ENCODE data around the gene TRIM72. TPM values are rescaled to one million over a fixed set of nuclear protein-coding genes. Genes with fewer than 3 reads are reported as not detected.
A peak's percentile ranks its signal among the peaks of the same experiment; 100 is the strongest.
"Not testable (repeated sequence)": the region's sequence is repeated elsewhere in the genome, so short reads cannot be mapped to it uniquely, and the experiment has no call there.

The TRIM72 gene
- total RNA-seq, 1 experiment from 2014 or later: 0.16 TPM

DNA sequence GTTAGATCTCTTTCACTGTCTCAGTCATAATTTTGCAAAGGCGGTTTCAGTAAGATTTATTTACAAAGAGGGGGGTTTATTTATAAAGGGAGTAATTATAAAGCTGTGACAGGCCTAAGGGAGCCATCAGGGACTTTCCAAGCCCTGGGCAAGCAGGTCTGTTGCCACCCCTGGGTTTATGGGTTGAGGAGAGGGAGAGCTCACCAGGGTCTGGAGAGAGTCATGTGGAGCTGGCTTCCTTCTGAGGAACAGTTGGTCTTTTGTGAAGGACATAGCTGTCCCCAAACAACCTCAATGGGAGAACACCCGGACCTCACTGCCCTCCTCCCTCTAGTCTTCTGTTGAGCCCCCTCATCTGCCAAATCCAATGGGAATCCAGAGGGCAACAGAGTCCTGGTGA is 55.6 kb downstream of the TRIM72 start:
- peak; percentile 78 for DNase-seq (ENCODE audit: low read depth, low spot score)
- in situ Hi-C loops (cut with HindIII; ENCODE audit: low pct_unique_long_range_greater_than_20kb, low sequenced_read_pairs): no loop called here

DNA sequence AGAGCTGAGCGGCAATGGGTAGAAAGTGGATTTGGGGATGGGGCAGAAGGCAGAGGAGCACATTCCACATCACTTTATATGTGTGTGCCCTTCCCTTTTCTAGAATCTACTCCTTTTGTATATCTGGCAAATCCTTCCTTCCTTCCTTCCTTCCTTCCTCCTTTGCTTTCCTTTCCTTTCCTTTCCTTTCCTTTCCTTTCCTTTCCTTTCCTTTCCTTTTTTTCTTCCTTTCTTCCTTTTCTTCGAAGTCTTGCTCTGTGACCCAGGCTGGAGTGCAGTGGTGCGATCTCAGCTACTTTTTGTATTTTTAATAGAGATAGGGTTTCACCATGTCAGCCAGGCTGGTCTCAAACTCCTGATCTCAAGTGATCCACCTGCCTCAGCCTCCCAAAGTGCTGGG is 56.1 kb downstream of the TRIM72 start:
- in situ Hi-C loops (cut with HindIII; ENCODE audit: low pct_unique_long_range_greater_than_20kb, low sequenced_read_pairs); DNase-seq (ENCODE audit: low read depth, low spot score): not testable (repeated sequence)

DNA sequence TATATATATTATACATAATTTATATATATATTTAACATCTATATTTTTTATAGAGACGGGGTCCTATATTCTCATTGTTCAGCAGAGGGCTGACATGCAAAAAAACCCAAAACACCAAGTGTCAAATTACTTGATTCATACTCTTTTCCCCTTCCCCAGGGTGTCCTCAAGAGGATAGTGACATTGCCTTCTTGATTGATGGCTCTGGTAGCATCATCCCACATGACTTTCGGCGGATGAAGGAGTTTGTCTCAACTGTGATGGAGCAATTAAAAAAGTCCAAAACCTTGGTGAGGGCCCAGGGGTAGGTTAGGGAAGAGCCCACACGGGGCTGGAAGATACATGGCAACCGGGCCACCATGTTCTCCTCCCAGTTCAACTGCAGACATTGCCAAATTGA is 56.9 kb downstream of the TRIM72 start:
- no peak for DNase-seq (ENCODE audit: low read depth, low spot score)
- in situ Hi-C loops (cut with HindIII; ENCODE audit: low pct_unique_long_range_greater_than_20kb, low sequenced_read_pairs): no loop called here

GRCh38 chr16:31271621-31272190 is 57.8 kb downstream of the TRIM72 start:
- in situ Hi-C loops (cut with HindIII; ENCODE audit: low pct_unique_long_range_greater_than_20kb, low sequenced_read_pairs): no loop called here
- no peak for DNase-seq (ENCODE audit: low read depth, low spot score)

GRCh38 chr16:31273187-31273586 is 59.3 kb downstream of the TRIM72 start:
- in situ Hi-C loops (cut with HindIII; ENCODE audit: low pct_unique_long_range_greater_than_20kb, low sequenced_read_pairs): no loop called here
- no peak for DNase-seq (ENCODE audit: low read depth, low spot score)

GRCh38 chr16:31273676-31274075 is 59.8 kb downstream of the TRIM72 start:
- no peak for DNase-seq (ENCODE audit: low read depth, low spot score)
- in situ Hi-C loops (cut with HindIII; ENCODE audit: low pct_unique_long_range_greater_than_20kb, low sequenced_read_pairs): no loop called here

GRCh38 chr16:31274831-31275816 is 61.2 kb downstream of the TRIM72 start:
- DNase-seq (ENCODE audit: low read depth, low spot score): no peak
- in situ Hi-C loops (cut with HindIII; ENCODE audit: low pct_unique_long_range_greater_than_20kb, low sequenced_read_pairs): no loop called here

DNA sequence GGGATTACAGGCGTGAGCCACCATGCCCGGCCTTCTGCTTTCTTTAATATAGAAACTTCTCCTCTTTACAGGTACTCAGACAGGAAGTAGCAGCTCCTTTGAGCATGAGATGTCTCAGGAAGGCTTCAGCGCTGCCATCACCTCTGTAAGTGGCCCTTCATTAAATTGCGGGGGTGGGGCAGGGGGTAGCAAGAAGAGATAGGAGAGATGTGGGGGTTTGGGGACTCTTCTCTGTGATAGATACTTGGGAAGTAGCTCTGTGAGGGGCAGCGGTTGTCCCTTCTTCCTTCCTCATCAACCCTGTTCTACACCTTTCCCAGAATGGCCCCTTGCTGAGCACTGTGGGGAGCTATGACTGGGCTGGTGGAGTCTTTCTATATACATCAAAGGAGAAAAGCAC is 62.7 kb downstream of the TRIM72 start:
- in situ Hi-C loops (cut with HindIII; ENCODE audit: low pct_unique_long_range_greater_than_20kb, low sequenced_read_pairs): no loop called here
- DNase-seq (ENCODE audit: low read depth, low spot score): no peak

- DNase-seq (ENCODE audit: low read depth, low spot score): no peak
- in situ Hi-C loops (cut with HindIII; ENCODE audit: low pct_unique_long_range_greater_than_20kb, low sequenced_read_pairs): no loop called here
Measured at GRCh38 chr16:31277659-31278260, 63.8 kb downstream of the TRIM72 start.

- DNase-seq (ENCODE audit: low read depth, low spot score); in situ Hi-C loops (cut with HindIII; ENCODE audit: low pct_unique_long_range_greater_than_20kb, low sequenced_read_pairs): not testable (repeated sequence)
Measured at GRCh38 chr16:31278853-31279252, 64.9 kb downstream of the TRIM72 start.

Small RNA genes lying within 50 kb of the gene (small RNA-seq; reads per million reads assigned to genes)
- gene AC009088.4: 0 reads per million in 2 experiments
- gene NDUFA3P6: 0 reads per million in 2 experiments

Other genes starting within 250 kb of the TRIM72 start
- 4.3 and 5.2 TPM in 2 replicates for gene HSD3B7, start 228.9 kb upstream of the TRIM72 start, total RNA-seq (2014; rRNA removed; shearing (Covaris generic))
- gene STX1B, start 203.5 kb upstream of the TRIM72 start, total RNA-seq (2014; rRNA removed; shearing (Covaris generic)): 0.13 TPM in 1 of 2 replicates, not detected in the other
- gene STX4, start 180.6 kb upstream of the TRIM72 start, total RNA-seq (2014; rRNA removed; shearing (Covaris generic)): 9.6 and 10.5 TPM in 2 replicates
- 9.3 TPM in 2 replicates for gene ZNF668, start 139.9 kb upstream of the TRIM72 start, total RNA-seq (2014; rRNA removed; shearing (Covaris generic))
- gene ZNF646, start 139.7 kb upstream of the TRIM72 start, total RNA-seq (2014; rRNA removed; shearing (Covaris generic)): 9.0 and 9.3 TPM in 2 replicates
- gene PRSS53, start 125.2 kb upstream of the TRIM72 start, total RNA-seq (2014; rRNA removed; shearing (Covaris generic)): 0.40 and 0.50 TPM in 2 replicates
- gene VKORC1, start 119.3 kb upstream of the TRIM72 start, total RNA-seq (2014; rRNA removed; shearing (Covaris generic)): 206 and 219 TPM in 2 replicates
- gene BCKDK, start 105.7 kb upstream of the TRIM72 start, total RNA-seq (2014; rRNA removed; shearing (Covaris generic)): 23.6 and 27.2 TPM in 2 replicates
- gene KAT8, start 96.5 kb upstream of the TRIM72 start, total RNA-seq (2014; rRNA removed; shearing (Covaris generic)): 26.9 and 34.3 TPM in 2 replicates
- gene PRSS8, start 78.4 kb upstream of the TRIM72 start, total RNA-seq (2014; rRNA removed; shearing (Covaris generic)): not detected in 2 replicates
- gene PRSS36, start 64.1 kb upstream of the TRIM72 start, total RNA-seq (2014; rRNA removed; shearing (Covaris generic)): 0.05 and 0.50 TPM in 2 replicates
- gene FUS, start 34.0 kb upstream of the TRIM72 start, total RNA-seq (2014; rRNA removed; shearing (Covaris generic)): 24.1 and 25.1 TPM in 2 replicates
- 123 and 141 TPM in 2 replicates for gene PYCARD, start 11.4 kb upstream of the TRIM72 start, total RNA-seq (2014; rRNA removed; shearing (Covaris generic))
- not detected in 2 replicates for gene PYDC1, start 3.0 kb downstream of the TRIM72 start, total RNA-seq (2014; rRNA removed; shearing (Covaris generic))
- 0.21 and 0.58 TPM in 2 replicates for gene ITGAM, start 45.9 kb downstream of the TRIM72 start, total RNA-seq (2014; rRNA removed; shearing (Covaris generic))
- 1.2 and 1.6 TPM in 2 replicates for gene ITGAX, start 141.1 kb downstream of the TRIM72 start, total RNA-seq (2014; rRNA removed; shearing (Covaris generic))
- gene ITGAD, start 179.2 kb downstream of the TRIM72 start, total RNA-seq (2014; rRNA removed; shearing (Covaris generic)): 0.13 TPM in 2 replicates
- not detected in 2 replicates for gene COX6A2, start 214.2 kb downstream of the TRIM72 start, total RNA-seq (2014; rRNA removed; shearing (Covaris generic))
- 0.16 and 0.18 TPM in 2 replicates for gene ZNF843, start 228.7 kb downstream of the TRIM72 start, total RNA-seq (2014; rRNA removed; shearing (Covaris generic))
- gene ARMC5, start 245.4 kb downstream of the TRIM72 start, total RNA-seq (2014; rRNA removed; shearing (Covaris generic)): 6.7 and 8.2 TPM in 2 replicates